ENCODE data around the gene GPR45.
A peak's percentile ranks its signal among the peaks of the same experiment; 100 is the strongest.
"Not testable (repeated sequence)": the region's sequence is repeated elsewhere in the genome, so short reads cannot be mapped to it uniquely, and the experiment has no call there.

The GPR45 gene

GRCh38 chr2:105241443-105241842 lies at the start of gene GPR45:
Gene GPR45 (plus strand): TSS chr2:105241743. CDS start chr2:105241859, 116 bp downstream.
- no peak for DNase-seq

- DNase-seq: no peak
Observed at GRCh38 chr2:105194022-105194675, 47.4 kb upstream of the GPR45 start.

GRCh38 chr2:105196651-105197050 lies 44.9 kb upstream of the GPR45 start:
- DNase-seq: no peak

- DNase-seq: no peak
Observed at GRCh38 chr2:105215586-105216192, 25.9 kb upstream of the GPR45 start.

- no peak for DNase-seq
Observed at GRCh38 chr2:105220604-105221003, 20.9 kb upstream of the GPR45 start.

GRCh38 chr2:105224444-105224843 lies 17.1 kb upstream of the GPR45 start:
- no peak for DNase-seq

- DNase-seq: no peak
Observed at GRCh38 chr2:105231232-105231619, 10.3 kb upstream of the GPR45 start.

- DNase-seq: peak; percentile 50
Observed at GRCh38 chr2:105235388-105236059, 6.0 kb upstream of the GPR45 start.

- no peak for DNase-seq
Observed at GRCh38 chr2:105236060-105236424, 5.5 kb upstream of the GPR45 start.

- no peak for DNase-seq
Observed at GRCh38 chr2:105237045-105237765, 4.3 kb upstream of the GPR45 start.

- DNase-seq: no peak
Observed at GRCh38 chr2:105238664-105239240, 2.8 kb upstream of the GPR45 start.

- no peak for DNase-seq
Observed at GRCh38 chr2:105239924-105240323, 1.6 kb upstream of the GPR45 start.

- DNase-seq: no peak
Observed at GRCh38 chr2:105242286-105242993, 897 bp downstream of the GPR45 start.

- DNase-seq: no peak
Observed at GRCh38 chr2:105243961-105244360, 2.4 kb downstream of the GPR45 start.

- DNase-seq: no peak
Observed at GRCh38 chr2:105244451-105244850, 2.9 kb downstream of the GPR45 start.

- DNase-seq: no peak
Observed at GRCh38 chr2:105248316-105249070, 7.0 kb downstream of the GPR45 start.

- DNase-seq: no peak
Observed at GRCh38 chr2:105249181-105249580, 7.6 kb downstream of the GPR45 start.

GRCh38 chr2:105249891-105250290 lies 8.3 kb downstream of the GPR45 start:
- DNase-seq: no peak

- DNase-seq: not testable (repeated sequence)
Observed at GRCh38 chr2:105251016-105251648, 9.6 kb downstream of the GPR45 start.

- no peak for DNase-seq
Observed at GRCh38 chr2:105252271-105252670, 10.7 kb downstream of the GPR45 start.

GRCh38 chr2:105254531-105255210 lies 13.1 kb downstream of the GPR45 start:
- DNase-seq: no peak
